ES-I3 (cell line): ENCODE measurements around the gene PRKCZ.
"Not testable (repeated sequence)": the region's sequence is repeated elsewhere in the genome, so short reads cannot be mapped to it uniquely, and the experiment has no call there.

Experiments used
- H3K36me3 ChIP-seq: 2 replicates; pipeline ENCODE4 v1.6.1; 2013; ENCODE audit warnings: mild to moderate bottlenecking, low read length, control low read depth, moderate library complexity; ENCODE audit not compliant: insufficient read depth
- H3K4me1 ChIP-seq: 2 replicates; pipeline ENCODE4 v1.6.1; 2013; ENCODE audit warnings: mild to moderate bottlenecking, control low read depth, low read length; ENCODE audit not compliant: insufficient read depth
- H3K9ac ChIP-seq: 2 replicates; pipeline ENCODE4 v1.6.1; 2013; ENCODE audit warnings: low read depth, mild to moderate bottlenecking, low read length, moderate library complexity
- H3K9me3 ChIP-seq: 2 replicates; pipeline ENCODE4 v1.6.1; 2013; ENCODE audit warnings: mild to moderate bottlenecking, low read length, moderate library complexity; ENCODE audit not compliant: control insufficient read depth, insufficient read depth

PRKCZ gene

GRCh38 chr1:2086446-2087078 is 36.4 kb downstream of the PRKCZ start:
- no peaks in the 10 kb centered on the region for H3K4me1 ChIP-seq

GRCh38 chr1:2087766-2088165 is 37.6 kb downstream of the PRKCZ start:
- H3K9me3 ChIP-seq: no peaks in the 10 kb centered on the region
- H3K9ac ChIP-seq: no peak overlapping the region
- H3K4me1 ChIP-seq: peaks cover 5% of the 10 kb centered on the region; the same call in 1 of the 2 replicates
- no peaks in the 10 kb centered on the region for H3K36me3 ChIP-seq

More at GRCh38 chr1:2086446-2087078, 36.4 kb downstream of the PRKCZ start:
- Histone ChIP-seq H3K9me3 (no peaks in the 10 kb centered on the region), H3K9ac (no peak overlapping the region), H3K36me3 (no peaks in the 10 kb centered on the region)

GRCh38 chr1:2088458-2088857 is 38.2 kb downstream of the PRKCZ start:
- H3K9ac ChIP-seq: no peak overlapping the region
- H3K4me1 ChIP-seq: peaks cover 5% of the 10 kb centered on the region; the same call in 1 of the 2 replicates
- H3K36me3 ChIP-seq: no peaks in the 10 kb centered on the region
- no peaks in the 10 kb centered on the region for H3K9me3 ChIP-seq

GRCh38 chr1:2089051-2089450 is 38.8 kb downstream of the PRKCZ start:
- H3K9me3 ChIP-seq: no peaks in the 10 kb centered on the region
- no peak overlapping the region for H3K9ac ChIP-seq
- H3K36me3 ChIP-seq: no peaks in the 10 kb centered on the region
- H3K4me1 ChIP-seq: peaks cover 5% of the 10 kb centered on the region; the same call in 1 of the 2 replicates

- no peaks in the 10 kb centered on the region for H3K9me3 ChIP-seq
- no peaks in the 10 kb centered on the region for H3K36me3 ChIP-seq
- no peak overlapping the region for H3K9ac ChIP-seq
- peaks cover 5% of the 10 kb centered on the region; the same call in 1 of the 2 replicates for H3K4me1 ChIP-seq
Observed at GRCh38 chr1:2090216-2090890, 40.1 kb downstream of the PRKCZ start.

GRCh38 chr1:2091611-2092604 is 41.7 kb downstream of the PRKCZ start:
- H3K36me3 ChIP-seq: no peaks in the 10 kb centered on the region
- peaks cover 5% of the 10 kb centered on the region; the same call in 1 of the 2 replicates for H3K4me1 ChIP-seq
- H3K9ac ChIP-seq: peak overlapping the region; percentile 7; the same call in 1 of the 2 replicates
- no peaks in the 10 kb centered on the region for H3K9me3 ChIP-seq

- Histone ChIP-seq H3K4me1 (peaks cover 5% of the 10 kb centered on the region; the same call in 1 of the 2 replicates), H3K9ac (no peak overlapping the region), H3K36me3 (no peaks in the 10 kb centered on the region), H3K9me3 (no peaks in the 10 kb centered on the region)
Observed at GRCh38 chr1:2093055-2093454, 42.8 kb downstream of the PRKCZ start.

GRCh38 chr1:2093636-2094035 is 43.4 kb downstream of the PRKCZ start:
- Histone ChIP-seq H3K36me3 (no peaks in the 10 kb centered on the region), H3K4me1 (peaks cover 5% of the 10 kb centered on the region; the same call in 1 of the 2 replicates), H3K9me3 (no peaks in the 10 kb centered on the region), H3K9ac (no peak overlapping the region)

GRCh38 chr1:2094269-2095158 is 44.3 kb downstream of the PRKCZ start:
- H3K9me3 ChIP-seq, H3K4me1 ChIP-seq, H3K9ac ChIP-seq, H3K36me3 ChIP-seq: not testable (repeated sequence)

- Histone ChIP-seq H3K4me1 (peaks cover 5% of the 10 kb centered on the region; the same call in 1 of the 2 replicates), H3K9ac (no peak overlapping the region), H3K36me3 (no peaks in the 10 kb centered on the region), H3K9me3 (no peaks in the 10 kb centered on the region)
Observed at GRCh38 chr1:2095394-2095793, 45.2 kb downstream of the PRKCZ start.

- Histone ChIP-seq H3K36me3 (no peaks in the 10 kb centered on the region), H3K9me3 (no peaks in the 10 kb centered on the region), H3K9ac (no peak overlapping the region), H3K4me1 (peaks cover 5% of the 10 kb centered on the region; the same call in 1 of the 2 replicates)
Observed at GRCh38 chr1:2095981-2096736, 45.9 kb downstream of the PRKCZ start.

- Histone ChIP-seq H3K4me1 (peaks cover under 1% of the 10 kb centered on the region; the same call in 1 of the 2 replicates), H3K36me3 (no peaks in the 10 kb centered on the region), H3K9ac (no peak overlapping the region), H3K9me3 (no peaks in the 10 kb centered on the region)
Observed at GRCh38 chr1:2097386-2098300, 47.4 kb downstream of the PRKCZ start.
